Activated gamma-delta T cell (primary cell): ENCODE data around the gene FAM76B.

Experiments
- DNase-seq: peaks from one replicate; lab custom pipeline; 2025; lab: John Stamatoyannopoulos, UW

Gene FAM76B

GRCh38 chr11:95729462-95729861 is 60.1 kb downstream of the FAM76B start:
- no peak for DNase-seq

- no peak for DNase-seq
Observed at GRCh38 chr11:95728790-95729189, 60.8 kb downstream of the FAM76B start.

GRCh38 chr11:95728094-95728493 is 61.5 kb downstream of the FAM76B start:
- DNase-seq: no peak

GRCh38 chr11:95727620-95728019 is 62.0 kb downstream of the FAM76B start:
- DNase-seq: no peak

- DNase-seq: no peak
Observed at GRCh38 chr11:95727111-95727510, 62.5 kb downstream of the FAM76B start.

GRCh38 chr11:95725196-95725595 is 64.4 kb downstream of the FAM76B start:
- DNase-seq: no peak

- DNase-seq: no peak
Observed at GRCh38 chr11:95723361-95723942, 66.1 kb downstream of the FAM76B start.

GRCh38 chr11:95720195-95720594 is 69.4 kb downstream of the FAM76B start:
- no peak for DNase-seq
